WTC11 (cell line): ENCODE measurements around the gene PTPRT.

Source experiments
- NR2C2 ChIP-seq: sonication (generic); formaldehyde crosslinking; IDR thresholded peaks from 2 replicates; pipeline ENCODE4 v1.8.0; 2022; ENCODE audit warnings: mild to moderate bottlenecking, missing genetic modification reagents
- TEAD4 ChIP-seq: sonication (generic); formaldehyde crosslinking; IDR thresholded peaks from 2 replicates; pipeline ENCODE4 v1.8.0; 2022; ENCODE audit warnings: mild to moderate bottlenecking, missing genetic modification reagents
- TF ChIP-seq, protein P1 (sequence below): fragments of 200-600 bp; IDR thresholded peaks from 2 replicates; pipeline ENCODE4 v1.8.0; 2022; ENCODE audit warnings: antibody characterized with exemption
- TF ChIP-seq, protein P2 (sequence below): sonication (generic); formaldehyde crosslinking; IDR thresholded peaks from 2 replicates; pipeline ENCODE4 v1.8.0; 2022; ENCODE audit warnings: mild to moderate bottlenecking, missing genetic modification reagents
- TF ChIP-seq, protein P3 (sequence below): sonication (generic); formaldehyde crosslinking; IDR thresholded peaks from 2 replicates; pipeline ENCODE4 v1.8.0; 2023; ENCODE audit warnings: missing genetic modification reagents
- TF ChIP-seq, protein P4 (sequence below): sonication (generic); formaldehyde crosslinking; IDR thresholded peaks from 2 replicates; pipeline ENCODE4 v1.8.0; 2022; ENCODE audit warnings: mild to moderate bottlenecking, missing genetic modification reagents

DNA sequence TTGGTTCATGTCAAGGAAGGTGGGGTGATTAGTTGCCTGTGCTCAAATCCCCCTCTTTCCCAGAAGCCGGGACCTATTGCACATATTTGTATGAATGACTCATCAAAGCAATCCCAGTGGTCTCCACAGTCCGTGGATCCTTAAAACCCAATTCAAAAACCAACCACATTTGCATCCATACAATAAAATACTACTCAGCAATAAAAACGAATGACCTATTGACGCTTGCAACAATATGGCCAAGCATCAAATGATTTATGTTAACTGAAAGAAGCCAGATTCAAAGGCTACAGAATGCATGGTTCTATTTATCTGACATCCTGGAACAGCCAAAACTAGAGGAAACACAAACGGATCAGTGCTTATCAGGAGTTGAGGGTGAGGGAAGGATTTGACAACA is 275.4 kb downstream of the PTPRT start:
- TF ChIP-seq, protein P1, sequence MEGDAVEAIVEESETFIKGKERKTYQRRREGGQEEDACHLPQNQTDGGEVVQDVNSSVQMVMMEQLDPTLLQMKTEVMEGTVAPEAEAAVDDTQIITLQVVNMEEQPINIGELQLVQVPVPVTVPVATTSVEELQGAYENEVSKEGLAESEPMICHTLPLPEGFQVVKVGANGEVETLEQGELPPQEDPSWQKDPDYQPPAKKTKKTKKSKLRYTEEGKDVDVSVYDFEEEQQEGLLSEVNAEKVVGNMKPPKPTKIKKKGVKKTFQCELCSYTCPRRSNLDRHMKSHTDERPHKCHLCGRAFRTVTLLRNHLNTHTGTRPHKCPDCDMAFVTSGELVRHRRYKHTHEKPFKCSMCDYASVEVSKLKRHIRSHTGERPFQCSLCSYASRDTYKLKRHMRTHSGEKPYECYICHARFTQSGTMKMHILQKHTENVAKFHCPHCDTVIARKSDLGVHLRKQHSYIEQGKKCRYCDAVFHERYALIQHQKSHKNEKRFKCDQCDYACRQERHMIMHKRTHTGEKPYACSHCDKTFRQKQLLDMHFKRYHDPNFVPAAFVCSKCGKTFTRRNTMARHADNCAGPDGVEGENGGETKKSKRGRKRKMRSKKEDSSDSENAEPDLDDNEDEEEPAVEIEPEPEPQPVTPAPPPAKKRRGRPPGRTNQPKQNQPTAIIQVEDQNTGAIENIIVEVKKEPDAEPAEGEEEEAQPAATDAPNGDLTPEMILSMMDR, result no peak
- no peak for TF ChIP-seq TEAD4 (CRISPR knock-in tag)
- TF ChIP-seq, protein P2, sequence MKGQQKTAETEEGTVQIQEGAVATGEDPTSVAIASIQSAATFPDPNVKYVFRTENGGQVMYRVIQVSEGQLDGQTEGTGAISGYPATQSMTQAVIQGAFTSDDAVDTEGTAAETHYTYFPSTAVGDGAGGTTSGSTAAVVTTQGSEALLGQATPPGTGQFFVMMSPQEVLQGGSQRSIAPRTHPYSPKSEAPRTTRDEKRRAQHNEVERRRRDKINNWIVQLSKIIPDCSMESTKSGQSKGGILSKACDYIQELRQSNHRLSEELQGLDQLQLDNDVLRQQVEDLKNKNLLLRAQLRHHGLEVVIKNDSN (CRISPR knock-in tag), result no peak
- TF ChIP-seq, protein P3, sequence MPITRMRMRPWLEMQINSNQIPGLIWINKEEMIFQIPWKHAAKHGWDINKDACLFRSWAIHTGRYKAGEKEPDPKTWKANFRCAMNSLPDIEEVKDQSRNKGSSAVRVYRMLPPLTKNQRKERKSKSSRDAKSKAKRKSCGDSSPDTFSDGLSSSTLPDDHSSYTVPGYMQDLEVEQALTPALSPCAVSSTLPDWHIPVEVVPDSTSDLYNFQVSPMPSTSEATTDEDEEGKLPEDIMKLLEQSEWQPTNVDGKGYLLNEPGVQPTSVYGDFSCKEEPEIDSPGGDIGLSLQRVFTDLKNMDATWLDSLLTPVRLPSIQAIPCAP (CRISPR knock-in tag), result no peak
- TF ChIP-seq, protein P4, sequence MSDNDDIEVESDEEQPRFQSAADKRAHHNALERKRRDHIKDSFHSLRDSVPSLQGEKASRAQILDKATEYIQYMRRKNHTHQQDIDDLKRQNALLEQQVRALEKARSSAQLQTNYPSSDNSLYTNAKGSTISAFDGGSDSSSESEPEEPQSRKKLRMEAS, result no peak
- no peak for TF ChIP-seq NR2C2 (CRISPR knock-in tag)
